ENCODE measurements around the gene EPB41.

Gene EPB41

GRCh38 chr1:28973596-28974421 lies 59.4 kb downstream of the EPB41 start:
- no peak for DNase-seq (ENCODE audit: low read depth in 4 of 4, low spot score in 1 of 4)

- DNase-seq (ENCODE audit: low read depth in 4 of 4, low spot score in 1 of 4) = no peak
These were observed 60.1 kb downstream of the EPB41 start for GRCh38 chr1:28974432-28974831.

GRCh38 chr1:28976248-28976647 lies 61.9 kb downstream of the EPB41 start:
- DNase-seq (ENCODE audit: low read depth in 4 of 4, low spot score in 1 of 4) = no peak

GRCh38 chr1:28981210-28981609 lies 66.8 kb downstream of the EPB41 start:
- DNase-seq (ENCODE audit: low read depth in 4 of 4, low spot score in 1 of 4) = no peak

GRCh38 chr1:28982198-28982597 lies 67.8 kb downstream of the EPB41 start:
- DNase-seq (ENCODE audit: low read depth in 4 of 4, low spot score in 1 of 4) = no peak

GRCh38 chr1:28983091-28983490 lies 68.7 kb downstream of the EPB41 start:
- DNase-seq (ENCODE audit: low read depth in 4 of 4, low spot score in 1 of 4) = no peak

GRCh38 chr1:28983509-28984310 lies 69.3 kb downstream of the EPB41 start:
- DNase-seq (ENCODE audit: low read depth in 4 of 4, low spot score in 1 of 4) = no peak

- no peak for DNase-seq (ENCODE audit: low read depth in 4 of 4, low spot score in 1 of 4)
These were observed 69.9 kb downstream of the EPB41 start for GRCh38 chr1:28984311-28984684.

- no peak for DNase-seq (ENCODE audit: low read depth in 4 of 4, low spot score in 1 of 4)
These were observed 71.1 kb downstream of the EPB41 start for GRCh38 chr1:28985427-28985826.

GRCh38 chr1:28986306-28986910 lies 72.0 kb downstream of the EPB41 start:
- no peak for DNase-seq (ENCODE audit: low read depth in 4 of 4, low spot score in 1 of 4)

GRCh38 chr1:29002792-29003191 lies 88.4 kb downstream of the EPB41 start:
- DNase-seq (ENCODE audit: low read depth in 4 of 4, low spot score in 1 of 4) = no peak

- DNase-seq (ENCODE audit: low read depth in 4 of 4, low spot score in 1 of 4) = no peak
These were observed 89.9 kb downstream of the EPB41 start for GRCh38 chr1:29004288-29004687.

GRCh38 chr1:29004798-29005197 lies 90.4 kb downstream of the EPB41 start:
- DNase-seq (ENCODE audit: low read depth in 4 of 4, low spot score in 1 of 4) = no peak

GRCh38 chr1:29011775-29012174 lies 97.4 kb downstream of the EPB41 start:
- no peak for DNase-seq (ENCODE audit: low read depth in 4 of 4, low spot score in 1 of 4)

- no peak for DNase-seq (ENCODE audit: low read depth in 4 of 4, low spot score in 1 of 4)
These were observed 102.9 kb downstream of the EPB41 start for GRCh38 chr1:29017235-29017634.

GRCh38 chr1:29017975-29018712 lies 103.8 kb downstream of the EPB41 start:
- DNase-seq (ENCODE audit: low read depth in 4 of 4, low spot score in 1 of 4) = no peak

- no peak for DNase-seq (ENCODE audit: low read depth in 4 of 4, low spot score in 1 of 4)
These were observed 108.3 kb downstream of the EPB41 start for GRCh38 chr1:29022620-29023019.

- no peak for DNase-seq (ENCODE audit: low read depth in 4 of 4, low spot score in 1 of 4)
These were observed 115.3 kb downstream of the EPB41 start for GRCh38 chr1:29029667-29030066.

- no peak for DNase-seq (ENCODE audit: low read depth in 4 of 4, low spot score in 1 of 4)
These were observed 118.5 kb downstream of the EPB41 start for GRCh38 chr1:29032841-29033240.

- DNase-seq (ENCODE audit: low read depth in 4 of 4, low spot score in 1 of 4) = no peak
These were observed 119.6 kb downstream of the EPB41 start for GRCh38 chr1:29033829-29034466.
